ENCODE measurements around the gene NPAS2.

The NPAS2 gene

GRCh38 chr2:100880036-100880435 is 60.1 kb downstream of the NPAS2 start:
- no peak for DNase-seq (ENCODE audit: low read depth, low spot score)

GRCh38 chr2:100880730-100881129 is 60.8 kb downstream of the NPAS2 start:
- DNase-seq (ENCODE audit: low read depth, low spot score), result no peak

GRCh38 chr2:100882645-100883613 is 63.0 kb downstream of the NPAS2 start:
- no peak for DNase-seq (ENCODE audit: low read depth, low spot score)

- DNase-seq (ENCODE audit: low read depth, low spot score), result no peak
Observed at GRCh38 chr2:100884145-100884621, 64.2 kb downstream of the NPAS2 start.

GRCh38 chr2:100886085-100886484 is 66.1 kb downstream of the NPAS2 start:
- DNase-seq (ENCODE audit: low read depth, low spot score), result no peak

- DNase-seq (ENCODE audit: low read depth, low spot score), result no peak
Observed at GRCh38 chr2:100887039-100887578, 67.2 kb downstream of the NPAS2 start.

- no peak for DNase-seq (ENCODE audit: low read depth, low spot score)
Observed at GRCh38 chr2:100887713-100888495, 68.0 kb downstream of the NPAS2 start.

- DNase-seq (ENCODE audit: low read depth, low spot score), result no peak
Observed at GRCh38 chr2:100888601-100889000, 68.7 kb downstream of the NPAS2 start.

- no peak for DNase-seq (ENCODE audit: low read depth, low spot score)
Observed at GRCh38 chr2:100889286-100889685, 69.3 kb downstream of the NPAS2 start.

GRCh38 chr2:100891906-100892642 is 72.1 kb downstream of the NPAS2 start:
- DNase-seq (ENCODE audit: low read depth, low spot score), result no peak

GRCh38 chr2:100893392-100894104 is 73.6 kb downstream of the NPAS2 start:
- no peak for DNase-seq (ENCODE audit: low read depth, low spot score)

- no peak for DNase-seq (ENCODE audit: low read depth, low spot score)
Observed at GRCh38 chr2:100894105-100894795, 74.3 kb downstream of the NPAS2 start.

GRCh38 chr2:100894796-100895156 is 74.8 kb downstream of the NPAS2 start:
- DNase-seq (ENCODE audit: low read depth, low spot score), result no peak

GRCh38 chr2:100895402-100895801 is 75.5 kb downstream of the NPAS2 start:
- no peak for DNase-seq (ENCODE audit: low read depth, low spot score)

- DNase-seq (ENCODE audit: low read depth, low spot score), result no peak
Observed at GRCh38 chr2:100895934-100896685, 76.2 kb downstream of the NPAS2 start.

GRCh38 chr2:100898035-100898665 is 78.2 kb downstream of the NPAS2 start:
- no peak for DNase-seq (ENCODE audit: low read depth, low spot score)

GRCh38 chr2:100900156-100900795 is 80.3 kb downstream of the NPAS2 start:
- no peak for DNase-seq (ENCODE audit: low read depth, low spot score)

- DNase-seq (ENCODE audit: low read depth, low spot score), result no peak
Observed at GRCh38 chr2:100902817-100903405, 83.0 kb downstream of the NPAS2 start.

All from iPS DF 19.7 (cell line).